Right hindlimb (tissue), 1 donor: ENCODE results near the gene IFIT3.
"Not testable (repeated sequence)": the region's sequence is repeated elsewhere in the genome, so short reads cannot be mapped to it uniquely, and the experiment has no call there.

Experiments used
- DNase-seq: peaks from one replicate; pipeline ENCODE4 v3.0.0-alpha.2; 2018

IFIT3 gene, protein sequence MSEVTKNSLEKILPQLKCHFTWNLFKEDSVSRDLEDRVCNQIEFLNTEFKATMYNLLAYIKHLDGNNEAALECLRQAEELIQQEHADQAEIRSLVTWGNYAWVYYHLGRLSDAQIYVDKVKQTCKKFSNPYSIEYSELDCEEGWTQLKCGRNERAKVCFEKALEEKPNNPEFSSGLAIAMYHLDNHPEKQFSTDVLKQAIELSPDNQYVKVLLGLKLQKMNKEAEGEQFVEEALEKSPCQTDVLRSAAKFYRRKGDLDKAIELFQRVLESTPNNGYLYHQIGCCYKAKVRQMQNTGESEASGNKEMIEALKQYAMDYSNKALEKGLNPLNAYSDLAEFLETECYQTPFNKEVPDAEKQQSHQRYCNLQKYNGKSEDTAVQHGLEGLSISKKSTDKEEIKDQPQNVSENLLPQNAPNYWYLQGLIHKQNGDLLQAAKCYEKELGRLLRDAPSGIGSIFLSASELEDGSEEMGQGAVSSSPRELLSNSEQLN

DNA sequence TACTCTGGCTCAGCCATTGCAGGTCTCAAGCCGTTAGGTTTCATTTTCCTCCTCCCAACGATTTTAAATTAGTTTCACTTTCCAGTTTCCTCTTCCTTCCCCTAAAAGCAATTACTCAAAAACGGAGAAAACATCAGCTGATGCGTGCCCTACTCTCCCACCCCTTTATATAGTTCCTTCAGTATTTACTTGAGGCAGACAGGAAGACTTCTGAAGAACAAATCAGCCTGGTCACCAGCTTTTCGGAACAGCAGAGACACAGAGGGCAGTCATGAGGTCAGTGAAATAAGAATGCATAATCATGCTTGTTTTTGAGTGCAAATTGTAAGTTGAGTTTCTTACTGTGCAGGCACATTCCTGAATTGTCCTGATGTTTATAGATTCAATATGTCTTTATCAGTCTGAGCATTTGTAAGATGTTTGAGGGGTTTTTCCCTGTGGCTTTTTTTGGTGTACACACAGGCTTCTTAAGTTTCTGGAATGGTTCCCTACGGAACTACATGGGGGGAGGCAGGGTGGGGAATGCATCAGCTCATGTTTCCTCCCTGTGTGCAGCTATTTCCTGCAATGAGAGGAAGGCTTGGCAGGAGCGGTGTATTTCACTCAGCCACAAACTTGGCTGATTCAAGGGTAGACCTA, at the start of gene IFIT3:
Gene IFIT3, plus strand, starts transcription at position 195 of the 639 bp plus-strand sequence. Its CDS starts 77 bp downstream, at position 272.
- DNase-seq: peak; percentile 89

GRCh38 chr10:89278034-89278535, 49.7 kb upstream of the IFIT3 start:
- peak; percentile 76 for DNase-seq

DNA sequence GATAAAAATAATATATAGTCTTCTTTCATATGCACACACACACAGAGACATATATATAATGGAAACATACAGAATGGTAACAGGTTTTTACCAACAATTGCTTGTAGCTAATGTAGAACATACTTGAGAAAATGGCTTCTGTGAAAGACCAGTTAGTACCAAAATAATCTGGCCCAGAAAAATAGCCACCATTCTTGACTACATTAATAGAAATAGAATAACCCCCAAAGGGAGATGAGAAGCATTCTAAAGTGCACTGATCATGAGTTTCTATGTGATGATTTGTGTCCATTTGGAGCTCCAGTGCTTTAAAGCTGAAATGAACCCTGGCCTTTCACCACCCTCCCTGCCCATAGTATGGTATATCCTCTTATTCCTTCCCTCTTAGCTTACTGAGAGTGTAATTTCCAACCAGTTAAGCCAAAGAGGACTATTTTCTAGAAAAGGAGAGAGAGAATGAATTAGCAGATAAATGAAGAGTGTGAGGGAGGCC, 48.9 kb upstream of the IFIT3 start:
- no peak for DNase-seq

- DNase-seq: peak; percentile 47
These were observed 48.4 kb upstream of the IFIT3 start for GRCh38 chr10:89279421-89279869.

GRCh38 chr10:89280508-89280907, 47.3 kb upstream of the IFIT3 start:
- no peak for DNase-seq

- no peak for DNase-seq
These were observed 46.0 kb upstream of the IFIT3 start for GRCh38 chr10:89281606-89282395.

- peak; percentile 46 for DNase-seq
These were observed 44.5 kb upstream of the IFIT3 start for GRCh38 chr10:89283025-89283935.

DNA sequence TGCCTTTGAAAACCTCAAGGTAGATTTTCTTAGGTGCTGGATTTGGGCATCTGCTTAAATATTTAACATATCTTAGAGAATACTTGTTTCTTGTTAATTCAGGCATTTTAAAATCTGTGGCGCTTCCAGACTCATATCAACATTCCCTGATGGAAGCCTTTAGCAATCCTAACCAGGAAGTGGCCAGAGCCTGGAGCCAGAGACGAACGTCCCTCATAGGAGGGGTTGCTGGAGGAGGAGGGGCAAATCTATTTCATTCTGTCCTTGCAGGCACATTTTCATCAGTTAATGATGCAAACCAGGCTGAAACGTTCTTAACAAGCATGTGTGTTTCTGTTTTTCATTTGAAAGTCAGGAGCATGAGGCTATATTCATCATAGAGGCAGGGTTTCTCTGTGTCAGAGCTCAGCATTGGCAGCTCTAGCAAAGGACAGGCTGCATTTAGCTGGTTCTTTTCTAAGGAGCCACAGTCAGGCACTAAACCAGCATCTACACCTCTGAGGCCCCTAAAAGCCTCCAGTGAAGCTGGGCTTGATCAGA, 43.8 kb upstream of the IFIT3 start:
- peak; percentile 81 for DNase-seq

DNA sequence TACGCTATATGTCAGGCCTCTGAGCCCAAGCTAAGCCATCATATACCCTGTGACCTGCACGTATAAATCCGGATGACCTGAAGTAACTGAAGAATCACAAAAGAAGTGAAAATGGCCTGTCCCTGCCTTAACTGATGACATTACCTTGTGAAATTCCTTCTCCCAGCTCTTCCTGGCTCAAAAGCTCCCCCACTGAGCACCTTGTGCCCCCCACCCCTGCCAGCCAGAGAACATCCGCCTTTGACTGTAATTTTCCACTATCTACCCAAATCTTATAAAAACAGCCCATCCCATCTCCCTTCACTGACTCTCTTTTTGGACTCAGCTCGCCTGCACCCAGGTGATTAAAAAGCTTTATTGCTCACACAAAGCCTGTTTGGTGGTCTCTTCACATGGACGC, 43.1 kb upstream of the IFIT3 start:
- DNase-seq: not testable (repeated sequence)

- not testable (repeated sequence) for DNase-seq
These were observed 42.5 kb upstream of the IFIT3 start for GRCh38 chr10:89285303-89285702.

GRCh38 chr10:89294721-89295239, 33.0 kb upstream of the IFIT3 start:
- no peak for DNase-seq

DNA sequence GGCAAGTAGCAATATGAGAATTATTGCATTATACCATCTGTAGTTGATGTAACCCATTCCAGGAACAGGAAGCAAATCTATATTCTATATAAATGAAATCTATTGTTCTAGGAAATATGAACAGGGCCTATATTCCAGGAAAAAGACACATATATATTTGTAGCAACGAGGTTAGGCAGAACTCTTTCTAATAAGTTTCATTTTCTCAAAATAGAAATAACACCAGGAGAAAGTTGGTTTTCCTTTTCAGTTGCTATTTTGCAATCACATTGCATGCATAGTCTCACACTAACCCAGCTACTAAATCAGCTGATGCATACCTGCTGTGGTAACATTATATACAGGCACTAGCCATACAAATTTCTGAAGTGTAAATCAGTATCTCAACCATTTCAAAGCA, 32.2 kb upstream of the IFIT3 start:
- no peak for DNase-seq

DNA sequence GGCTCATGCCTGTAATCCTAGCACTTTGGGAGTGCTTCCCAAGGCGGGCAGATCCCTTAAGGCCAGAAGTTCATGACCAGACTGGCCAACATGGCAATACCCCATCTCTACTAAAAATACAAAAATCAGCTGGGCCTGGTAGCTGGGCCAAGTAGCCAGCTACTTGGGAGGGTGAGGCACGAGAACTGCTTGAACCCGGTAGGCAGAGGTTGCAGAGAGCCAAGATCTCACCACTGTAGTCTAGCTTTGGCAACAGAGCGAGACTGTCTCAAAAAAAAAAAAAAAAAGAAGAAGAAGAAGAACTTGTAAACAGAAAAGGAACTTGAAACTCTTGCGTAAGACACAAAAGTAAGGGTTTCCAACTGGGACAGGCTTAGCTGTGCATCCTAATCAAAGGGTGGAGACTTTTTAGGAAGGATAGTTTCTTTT, 31.6 kb upstream of the IFIT3 start:
- no peak for DNase-seq

DNA sequence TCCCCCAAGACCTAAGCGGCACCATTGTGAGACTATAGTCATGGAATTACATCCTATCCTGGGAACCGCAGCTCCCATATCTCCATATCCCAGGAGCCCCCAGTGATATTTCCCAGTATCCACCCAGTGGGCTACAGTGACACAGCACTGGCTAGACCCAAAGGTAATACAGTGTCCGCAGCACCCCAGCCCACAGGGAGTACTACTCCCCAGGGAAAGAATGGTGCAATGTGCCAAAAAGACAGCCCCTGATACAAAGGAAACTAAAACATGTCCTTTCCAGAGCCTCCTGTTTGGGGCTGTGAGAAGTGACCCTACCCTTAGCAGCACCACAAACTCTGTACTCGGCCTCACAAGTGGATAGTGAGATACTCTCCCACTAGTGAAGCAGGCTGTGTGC, 30.4 kb upstream of the IFIT3 start:
- no peak for DNase-seq

GRCh38 chr10:89297791-89298190, 30.0 kb upstream of the IFIT3 start:
- no peak for DNase-seq

GRCh38 chr10:89299031-89299430, 28.8 kb upstream of the IFIT3 start:
- no peak for DNase-seq

GRCh38 chr10:89301232-89301631, 26.6 kb upstream of the IFIT3 start:
- peak; percentile 32 for DNase-seq

DNA sequence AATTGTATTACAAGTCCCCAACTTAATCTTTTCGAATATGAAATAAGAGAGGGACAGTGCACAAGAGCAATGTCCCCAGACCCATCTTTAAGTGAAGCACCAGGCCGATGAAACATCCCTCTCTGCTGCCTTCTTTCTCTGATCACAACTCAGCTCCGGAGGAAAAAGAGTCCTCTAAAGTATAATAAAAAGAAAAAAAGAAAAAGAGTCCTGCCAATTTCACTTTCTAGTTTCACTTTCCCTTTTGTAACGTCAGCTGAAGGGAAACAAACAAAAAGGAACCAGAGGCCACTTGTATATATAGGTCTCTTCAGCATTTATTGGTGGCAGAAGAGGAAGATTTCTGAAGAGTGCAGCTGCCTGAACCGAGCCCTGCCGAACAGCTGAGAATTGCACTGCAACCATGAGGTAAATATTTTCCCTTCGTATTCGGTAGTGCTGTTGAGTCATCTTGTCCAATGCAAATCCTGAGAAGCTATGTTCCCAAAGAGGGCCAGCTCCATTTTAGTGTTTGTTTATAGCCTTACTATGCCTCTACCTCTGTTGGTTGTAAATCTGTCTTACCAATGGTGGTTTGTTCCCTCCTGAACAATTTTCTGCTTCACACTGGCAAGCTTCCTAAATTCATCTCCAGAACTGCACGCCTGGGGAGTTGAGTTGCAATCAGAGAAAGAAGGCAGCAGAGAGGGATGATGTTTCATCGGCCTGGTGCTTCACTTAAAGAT, 25.9 kb upstream of the IFIT3 start, which contains the start of gene IFIT2:
Gene IFIT2, plus strand, starts transcription at position 326 of the 725 bp plus-strand sequence. Its CDS starts 78 bp downstream, at position 404.
- DNase-seq: peak; percentile 83

DNA sequence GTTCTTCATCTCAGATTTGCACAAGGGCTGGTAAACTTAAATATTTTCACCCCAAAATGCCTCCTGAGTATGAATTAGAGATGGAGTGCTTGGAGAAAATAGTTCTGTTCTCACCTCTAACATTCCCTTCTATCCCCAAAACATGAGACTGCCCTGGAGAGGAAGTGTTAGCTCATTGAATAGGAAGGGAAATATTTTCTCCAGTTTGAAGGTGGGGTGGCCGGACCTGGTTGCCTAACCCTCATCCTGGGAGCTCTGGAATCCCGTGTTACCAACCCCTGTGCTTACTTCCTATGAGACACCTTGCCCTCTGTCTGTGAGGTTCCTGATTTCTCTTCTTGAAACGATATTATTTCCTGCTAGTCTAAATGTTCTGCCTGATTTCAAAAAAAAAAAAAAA, 25.2 kb upstream of the IFIT3 start:
- DNase-seq: no peak

DNA sequence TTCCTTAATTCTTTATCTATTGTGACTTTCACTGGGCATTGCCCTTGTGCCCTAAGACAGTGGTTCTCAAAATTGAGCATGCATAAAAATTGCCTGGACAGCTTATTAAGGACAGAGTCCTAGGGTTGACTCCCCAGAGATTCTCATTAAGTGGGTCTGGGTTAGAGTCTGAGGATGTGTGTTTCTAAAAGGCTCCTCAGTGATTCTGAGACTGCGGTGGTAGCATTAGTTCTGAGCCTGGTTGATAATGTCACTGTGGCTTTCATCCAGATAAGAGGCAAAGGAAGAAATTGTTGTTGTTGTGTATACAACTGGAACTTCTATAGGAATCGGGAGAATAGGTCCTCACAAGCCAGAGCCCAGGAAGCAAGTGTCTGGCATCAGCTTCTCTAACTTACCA, 24.6 kb upstream of the IFIT3 start:
- no peak for DNase-seq
